A549 (cell line): Measurements from ENCODE around the gene ZNF397.

Source experiments
- CEBPB ChIP-seq, 2 experiments: fragments of >200 bp in 1 of 2; sonication (Bioruptor Twin) in 1 of 2; formaldehyde crosslinking in 1 of 2; IDR thresholded peaks; 2 replicates each; pipeline ENCODE4 v1.6.1; 2012 to 2016
- CHD2 ChIP-seq: fragments of 150-350 bp; IDR thresholded peaks from 2 replicates; pipeline ENCODE4 v1.6.1; 2014; ENCODE audit warnings: low read length; ENCODE audit not compliant: partially characterized antibody
- EHMT2 ChIP-seq: fragments of 200-600 bp; sonication (generic); IDR thresholded peaks from 2 replicates; pipeline ENCODE4 v1.6.1; 2016; ENCODE audit warnings: antibody characterized with exemption, low read depth, mild to moderate bottlenecking, moderate library complexity
- POLR2A ChIP-seq: IDR thresholded peaks from 2 replicates; pipeline ENCODE4 v1.6.1; 2012; ENCODE audit warnings: mild to moderate bottlenecking, low read length
- TF ChIP-seq, protein P1 (sequence below): fragments of >200 bp; sonication (Bioruptor Twin); formaldehyde crosslinking; IDR thresholded peaks from 3 replicates; pipeline ENCODE4 v1.5.1; 2016
- TF ChIP-seq, protein P2 (sequence below): IDR thresholded peaks from 2 replicates; pipeline ENCODE4 v1.6.1; 2012

DNA sequence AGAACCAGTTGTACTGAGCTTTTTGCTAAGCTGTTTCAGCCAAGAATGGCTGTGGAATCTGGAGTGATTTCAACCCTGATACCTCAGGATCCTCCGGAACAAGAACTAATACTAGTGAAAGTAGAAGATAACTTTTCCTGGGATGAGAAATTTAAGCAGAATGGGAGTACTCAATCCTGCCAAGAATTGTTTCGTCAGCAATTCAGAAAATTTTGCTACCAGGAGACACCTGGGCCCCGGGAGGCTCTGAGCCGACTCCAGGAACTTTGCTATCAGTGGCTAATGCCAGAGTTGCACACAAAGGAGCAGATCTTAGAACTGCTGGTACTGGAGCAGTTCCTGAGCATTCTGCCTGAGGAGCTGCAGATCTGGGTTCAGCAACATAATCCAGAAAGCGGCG is 1.6 kb downstream of the ZNF397 start:
- TF ChIP-seq EHMT2 (no peak), POLR2A (no peak), CEBPB (IDR thresholded peaks at IDR 0.05) (no peak), CHD2 (no peak)
- TF ChIP-seq, protein P1, sequence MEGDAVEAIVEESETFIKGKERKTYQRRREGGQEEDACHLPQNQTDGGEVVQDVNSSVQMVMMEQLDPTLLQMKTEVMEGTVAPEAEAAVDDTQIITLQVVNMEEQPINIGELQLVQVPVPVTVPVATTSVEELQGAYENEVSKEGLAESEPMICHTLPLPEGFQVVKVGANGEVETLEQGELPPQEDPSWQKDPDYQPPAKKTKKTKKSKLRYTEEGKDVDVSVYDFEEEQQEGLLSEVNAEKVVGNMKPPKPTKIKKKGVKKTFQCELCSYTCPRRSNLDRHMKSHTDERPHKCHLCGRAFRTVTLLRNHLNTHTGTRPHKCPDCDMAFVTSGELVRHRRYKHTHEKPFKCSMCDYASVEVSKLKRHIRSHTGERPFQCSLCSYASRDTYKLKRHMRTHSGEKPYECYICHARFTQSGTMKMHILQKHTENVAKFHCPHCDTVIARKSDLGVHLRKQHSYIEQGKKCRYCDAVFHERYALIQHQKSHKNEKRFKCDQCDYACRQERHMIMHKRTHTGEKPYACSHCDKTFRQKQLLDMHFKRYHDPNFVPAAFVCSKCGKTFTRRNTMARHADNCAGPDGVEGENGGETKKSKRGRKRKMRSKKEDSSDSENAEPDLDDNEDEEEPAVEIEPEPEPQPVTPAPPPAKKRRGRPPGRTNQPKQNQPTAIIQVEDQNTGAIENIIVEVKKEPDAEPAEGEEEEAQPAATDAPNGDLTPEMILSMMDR = no peak
- TF ChIP-seq, protein P2, sequence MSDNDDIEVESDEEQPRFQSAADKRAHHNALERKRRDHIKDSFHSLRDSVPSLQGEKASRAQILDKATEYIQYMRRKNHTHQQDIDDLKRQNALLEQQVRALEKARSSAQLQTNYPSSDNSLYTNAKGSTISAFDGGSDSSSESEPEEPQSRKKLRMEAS = no peak
